NCI-H2171 treated with DMSO at 0.1 percent for 48 hours (cell line): ENCODE data around the gene CCR3.

Experiments used
- DNase-seq: peaks from one replicate; lab custom pipeline; 2025; lab: John Stamatoyannopoulos, UW

Gene CCR3

GRCh38 chr3:46221391-46221790 is 20.9 kb upstream of the CCR3 start:
- DNase-seq = no peak

DNA sequence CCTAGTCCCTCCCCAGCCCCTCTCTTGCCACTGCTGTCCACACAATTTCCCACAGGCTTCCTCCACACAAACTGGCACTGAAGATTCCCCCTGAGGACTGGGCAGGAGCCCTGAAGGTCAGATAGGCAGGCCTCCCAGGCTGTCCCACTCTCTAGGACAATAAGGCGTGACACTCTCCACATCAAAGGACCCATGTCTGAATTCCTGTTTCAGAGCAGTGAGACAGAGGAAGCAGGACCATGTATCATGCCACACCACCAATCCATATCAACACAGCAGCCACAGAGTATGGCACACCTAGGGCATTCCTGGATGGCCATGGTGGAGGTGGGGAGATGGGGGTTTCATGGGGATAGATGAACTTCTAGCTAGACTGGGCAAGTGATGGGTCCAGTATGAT is 20.3 kb upstream of the CCR3 start:
- no peak for DNase-seq

DNA sequence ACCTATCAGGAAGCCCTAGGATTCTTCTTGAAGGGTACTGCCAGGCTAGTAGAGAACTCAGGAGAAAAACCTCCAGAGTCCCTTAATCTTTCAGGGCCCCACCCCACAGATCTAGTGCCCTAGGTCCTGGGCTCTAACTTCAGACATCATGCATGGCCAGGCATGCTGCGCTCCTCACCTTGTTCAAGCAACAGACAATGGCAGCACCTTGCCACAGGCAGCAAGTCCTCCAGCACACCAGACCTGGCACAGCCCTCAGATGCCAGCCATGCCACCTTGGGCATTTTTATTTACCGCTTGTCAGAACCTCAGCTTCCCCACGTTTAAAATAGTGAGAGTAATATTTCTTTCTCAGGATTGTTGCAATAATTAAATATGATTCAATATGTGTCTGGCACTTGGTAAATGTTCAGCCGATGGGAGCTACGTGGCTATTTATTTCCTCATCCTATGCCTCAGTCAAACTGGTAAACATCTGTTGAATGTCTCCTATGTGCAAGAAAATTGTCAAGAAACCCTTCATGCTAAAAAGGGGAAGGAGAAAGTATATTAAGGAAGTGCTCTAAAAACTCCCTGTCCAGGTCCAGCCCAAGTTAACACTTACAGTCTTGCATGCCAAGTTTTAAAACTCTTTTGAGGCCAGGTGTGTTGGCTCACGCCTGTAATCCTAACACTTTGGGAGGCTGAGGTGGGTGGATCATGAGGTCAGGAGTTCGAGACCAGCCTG is 19.7 kb upstream of the CCR3 start:
- DNase-seq = no peak

DNA sequence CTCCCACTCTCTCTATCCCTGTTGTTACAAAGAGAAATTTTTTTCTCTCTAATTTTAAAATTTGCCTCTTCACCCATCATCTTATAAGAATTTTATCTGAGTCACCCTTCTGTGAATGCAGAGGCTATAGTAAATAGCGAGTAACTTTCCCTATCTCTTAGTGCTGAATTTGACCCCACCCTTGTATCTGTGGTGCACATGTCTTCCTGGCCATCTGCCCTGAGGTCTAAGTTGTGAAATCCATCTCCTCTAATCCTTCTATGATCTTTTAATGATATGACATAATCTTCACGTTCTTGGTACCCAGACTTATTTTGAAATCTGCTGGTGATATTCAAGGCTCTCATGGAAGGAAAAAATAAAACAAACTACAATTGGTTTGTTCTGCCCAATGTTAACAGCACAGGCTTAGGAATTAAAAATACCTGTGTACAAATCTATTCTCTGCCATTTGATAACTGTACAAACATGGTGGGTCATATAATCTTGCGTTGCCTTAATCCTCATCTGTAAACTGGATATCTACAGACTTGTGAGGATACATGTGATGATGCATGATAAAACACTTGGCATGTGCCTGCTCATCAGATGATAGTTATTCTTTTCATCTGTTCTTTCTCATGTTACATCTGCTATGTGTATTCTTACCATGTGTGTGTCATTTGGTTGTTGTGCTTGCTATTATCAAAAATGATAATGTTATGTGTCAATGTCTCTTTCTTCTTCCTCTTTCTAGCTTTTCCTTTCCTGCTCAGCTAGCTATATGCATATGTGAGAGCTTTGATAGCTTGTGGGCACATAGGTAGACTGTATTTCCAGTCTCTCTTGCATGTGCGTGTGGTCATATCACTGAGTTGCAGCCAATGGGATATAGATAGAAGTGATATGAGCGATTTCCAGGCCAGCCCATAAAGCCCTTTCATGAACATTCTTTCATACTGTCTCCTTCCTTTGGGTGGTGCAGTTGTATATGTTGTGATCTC is 13.7 kb upstream of the CCR3 start:
- no peak for DNase-seq

GRCh38 chr3:46231323-46231722 is 10.9 kb upstream of the CCR3 start:
- no peak for DNase-seq

DNA sequence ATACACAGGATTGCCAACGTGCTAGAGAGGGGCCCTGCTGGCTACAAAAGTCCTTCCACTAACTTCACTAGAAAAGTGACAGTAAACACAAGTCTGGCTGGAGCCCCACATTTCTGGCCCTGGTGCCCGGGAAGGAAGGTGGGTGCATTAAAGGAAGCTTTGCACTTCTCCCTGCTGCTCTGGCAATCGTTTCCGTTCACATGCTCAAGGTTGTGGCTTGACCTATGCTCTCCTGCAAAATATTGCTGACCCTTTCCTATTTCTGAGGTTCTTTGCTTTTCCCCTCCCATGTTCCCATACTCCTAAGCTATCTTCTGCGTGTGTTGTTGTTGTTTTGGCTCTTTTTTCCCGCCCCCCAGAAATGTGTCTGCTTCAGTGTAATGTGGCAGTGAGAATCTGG is 9.1 kb upstream of the CCR3 start:
- no peak for DNase-seq

DNA sequence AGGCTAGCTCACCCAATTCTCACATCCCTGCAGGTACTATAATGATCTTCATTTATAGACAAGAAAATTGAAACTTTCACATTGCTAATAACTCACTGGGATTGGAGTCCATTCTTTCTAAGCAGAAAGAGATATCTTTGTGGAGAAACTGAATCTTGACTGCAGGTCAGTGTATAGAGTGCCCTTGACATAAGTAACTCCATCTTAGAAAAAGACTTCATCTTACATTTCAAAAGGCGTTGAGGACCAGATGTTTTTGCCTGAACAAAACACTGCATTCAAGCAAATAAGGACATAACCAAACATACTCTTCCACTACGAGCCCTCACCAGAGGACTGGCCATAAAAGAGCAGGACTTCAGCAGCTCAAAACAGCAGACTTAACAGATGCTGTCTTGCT is 6.8 kb upstream of the CCR3 start:
- no peak for DNase-seq

GRCh38 chr3:46236294-46237054 is 5.8 kb upstream of the CCR3 start:
- DNase-seq = no peak

DNA sequence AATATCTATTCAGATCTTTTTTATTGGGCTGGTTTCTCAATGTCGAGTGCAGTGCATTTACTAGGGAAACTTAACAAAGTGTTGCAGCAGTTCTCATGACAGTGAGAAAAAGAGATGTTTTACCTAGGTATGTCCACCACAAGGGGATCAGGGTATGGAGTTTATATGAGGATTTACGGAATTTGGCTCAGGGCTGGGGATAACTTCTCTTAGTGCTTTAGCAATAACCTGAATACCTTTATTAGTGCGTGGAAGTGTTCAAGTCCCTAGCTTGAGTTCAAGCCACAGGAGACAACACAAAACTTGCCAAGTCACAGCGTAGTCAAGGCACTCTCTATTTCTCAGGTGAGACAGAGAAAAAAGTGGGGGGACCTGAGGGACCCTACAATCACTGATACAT is 3.9 kb upstream of the CCR3 start:
- no peak for DNase-seq

GRCh38 chr3:46239301-46239938 is 2.8 kb upstream of the CCR3 start:
- no peak for DNase-seq

GRCh38 chr3:46239952-46240351 is 2.3 kb upstream of the CCR3 start:
- DNase-seq = no peak

- DNase-seq = no peak
Observed at GRCh38 chr3:46243560-46243959, 1.3 kb downstream of the CCR3 start.

DNA sequence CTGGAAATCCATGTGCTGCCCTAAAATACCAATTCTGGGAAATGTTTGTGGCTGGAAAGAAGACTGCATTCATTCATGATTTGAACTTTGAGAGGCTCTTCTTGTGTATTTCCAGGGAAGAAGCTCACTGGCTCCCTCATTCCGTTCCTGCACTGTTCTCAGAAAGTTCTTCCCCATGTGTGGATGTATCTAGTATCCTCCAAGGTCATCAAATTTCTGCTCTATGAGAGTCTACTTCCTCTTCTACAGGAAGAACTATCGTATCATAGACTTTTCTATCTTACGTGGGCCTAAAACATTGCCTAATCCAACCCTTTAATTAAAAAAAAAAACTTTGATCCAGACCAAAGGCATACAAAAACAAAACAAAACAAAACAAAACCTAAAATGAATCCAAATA is 2.9 kb downstream of the CCR3 start:
- DNase-seq = no peak

DNA sequence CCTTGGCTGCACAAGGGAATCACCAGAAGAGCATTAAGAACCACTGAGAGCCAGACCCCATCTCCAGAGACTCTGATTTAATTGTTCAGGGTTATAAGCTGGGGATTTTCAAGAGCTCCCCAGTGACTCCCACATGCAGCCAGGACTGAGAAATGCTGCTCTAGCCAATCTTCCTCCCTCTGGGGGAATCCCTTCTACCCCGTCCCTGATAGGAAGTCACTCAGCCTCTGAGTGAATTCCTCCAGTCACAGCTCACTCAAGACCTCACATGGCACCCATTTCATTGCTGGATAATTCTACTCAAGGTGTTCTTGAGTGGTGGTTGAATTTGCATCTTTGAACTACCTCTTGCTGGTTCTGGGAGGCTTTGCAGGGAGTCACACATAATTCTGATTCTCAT is 10.7 kb downstream of the CCR3 start:
- no peak for DNase-seq

DNA sequence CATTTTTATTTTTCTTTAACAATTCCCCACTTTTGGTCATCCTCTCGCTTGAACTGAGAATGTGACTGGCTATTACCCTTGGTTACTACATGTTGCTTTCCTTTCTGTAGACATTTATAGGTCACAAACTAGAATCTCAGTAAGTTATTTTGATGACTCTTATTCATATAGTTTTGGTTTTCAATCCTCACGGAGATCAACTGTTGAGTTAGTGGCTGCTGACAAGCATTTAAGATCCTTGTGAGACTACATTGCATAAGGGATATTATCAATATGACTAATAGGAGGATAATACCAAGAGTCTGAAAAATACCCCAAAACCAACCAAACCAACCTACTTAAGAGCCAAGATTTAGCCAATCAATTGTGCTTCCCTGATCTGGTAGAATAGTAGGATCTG is 16.3 kb downstream of the CCR3 start:
- DNase-seq = no peak

DNA sequence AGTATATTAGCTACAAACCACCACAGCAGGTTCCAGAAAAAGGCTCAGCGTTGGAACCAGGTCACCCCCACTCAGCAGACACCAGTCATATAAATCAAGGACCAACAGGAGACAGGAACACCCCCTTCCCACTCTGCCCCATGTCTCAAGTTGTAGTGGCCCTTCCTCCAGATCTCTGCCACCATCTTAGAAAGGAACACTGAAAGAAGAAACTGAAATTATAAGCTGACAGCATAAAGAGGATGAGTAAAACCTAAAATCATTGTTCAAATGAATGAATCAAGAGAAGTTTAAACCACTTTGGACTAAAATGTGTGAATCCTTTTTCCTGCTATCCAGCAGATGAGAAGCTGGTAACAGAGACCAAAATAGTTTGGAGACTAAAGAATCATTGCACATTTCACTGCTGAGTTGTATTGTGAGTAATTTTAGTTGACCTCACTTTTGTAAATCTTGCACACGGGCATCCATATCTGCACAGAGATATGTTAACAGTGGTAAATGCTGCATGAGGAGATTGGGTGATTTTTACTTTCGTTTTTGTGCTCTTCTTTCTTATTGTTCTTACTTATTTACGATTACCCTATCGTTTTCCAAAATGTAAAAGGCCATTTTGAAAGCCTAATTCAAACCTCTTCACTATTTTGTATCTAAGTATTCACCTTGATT is 19.8 kb downstream of the CCR3 start:
- no peak for DNase-seq

DNA sequence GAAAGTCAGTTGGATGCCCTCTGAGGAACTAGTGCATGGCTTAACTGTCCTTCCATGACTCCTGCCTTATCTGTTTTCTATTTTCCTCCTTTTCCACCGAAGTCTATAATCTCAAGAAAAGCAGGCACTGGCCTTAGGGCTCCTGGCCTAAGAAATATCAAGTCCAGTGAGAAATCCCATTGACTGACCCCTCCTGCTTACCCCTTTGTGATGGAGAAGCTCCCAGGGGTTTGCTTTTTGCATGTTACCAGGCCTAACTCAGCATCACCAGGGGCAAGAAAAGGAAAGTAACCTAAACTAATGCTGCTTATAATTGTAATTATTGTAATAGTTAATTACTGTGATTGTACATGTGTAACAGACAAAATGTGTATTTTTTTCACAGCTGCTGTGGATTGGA is 21.7 kb downstream of the CCR3 start:
- no peak for DNase-seq

DNA sequence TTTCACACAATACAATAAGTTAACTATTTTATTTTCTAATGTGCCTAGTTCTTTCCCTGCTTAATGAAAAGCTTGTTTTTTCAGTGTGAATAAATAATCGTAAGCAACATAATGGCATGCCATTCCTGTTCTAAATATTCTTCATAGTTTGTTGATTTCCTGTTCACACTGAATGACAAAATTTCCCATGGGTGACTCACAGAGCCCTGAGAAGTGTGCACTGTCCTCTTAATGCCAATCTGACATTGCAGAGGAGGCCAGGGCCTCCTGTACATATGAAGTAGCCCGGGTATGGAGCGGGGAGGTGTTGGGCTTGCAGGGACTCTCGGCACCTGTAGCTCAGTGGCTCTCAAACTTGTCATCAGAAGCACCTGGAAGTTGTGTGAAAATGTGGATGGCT is 24.3 kb downstream of the CCR3 start:
- no peak for DNase-seq

GRCh38 chr3:46269556-46269955 is 27.3 kb downstream of the CCR3 start:
- DNase-seq = no peak

- DNase-seq = no peak
Observed at GRCh38 chr3:46270474-46270873, 28.2 kb downstream of the CCR3 start.

- no peak for DNase-seq
Observed at GRCh38 chr3:46271209-46271745, 29.0 kb downstream of the CCR3 start.
